NB4 (cell line): ENCODE measurements around the gene CCDC51.

Experiments used
- DNase-seq: peaks from one replicate; pipeline ENCODE4 v3.0.0; 2010; ENCODE audit warnings: low read depth
- H3K4me3 ChIP-seq: one replicate; pipeline ENCODE4 v1.5.1; 2011; ENCODE audit warnings: mild to moderate bottlenecking, low read depth, low read length, moderate library complexity
- MYC ChIP-seq: IDR thresholded peaks from 2 replicates; pipeline ENCODE4 v1.6.1; 2011; ENCODE audit warnings: low read depth, low read length
- POLR2A ChIP-seq: IDR thresholded peaks from 2 replicates; pipeline ENCODE4 v1.6.1; 2011; ENCODE audit warnings: mild to moderate bottlenecking; ENCODE audit not compliant: insufficient read length; ENCODE audit errors: extremely low read depth
- TF ChIP-seq, protein P1 (sequence below): IDR thresholded peaks from 2 replicates; pipeline ENCODE4 v1.6.1; 2011; ENCODE audit warnings: low read depth, low read length
- TF ChIP-seq, protein P2 (sequence below): IDR thresholded peaks from one replicate; pipeline ENCODE4 v1.5.1; 2012; ENCODE audit warnings: low read depth, low read length

CCDC51 gene

DNA sequence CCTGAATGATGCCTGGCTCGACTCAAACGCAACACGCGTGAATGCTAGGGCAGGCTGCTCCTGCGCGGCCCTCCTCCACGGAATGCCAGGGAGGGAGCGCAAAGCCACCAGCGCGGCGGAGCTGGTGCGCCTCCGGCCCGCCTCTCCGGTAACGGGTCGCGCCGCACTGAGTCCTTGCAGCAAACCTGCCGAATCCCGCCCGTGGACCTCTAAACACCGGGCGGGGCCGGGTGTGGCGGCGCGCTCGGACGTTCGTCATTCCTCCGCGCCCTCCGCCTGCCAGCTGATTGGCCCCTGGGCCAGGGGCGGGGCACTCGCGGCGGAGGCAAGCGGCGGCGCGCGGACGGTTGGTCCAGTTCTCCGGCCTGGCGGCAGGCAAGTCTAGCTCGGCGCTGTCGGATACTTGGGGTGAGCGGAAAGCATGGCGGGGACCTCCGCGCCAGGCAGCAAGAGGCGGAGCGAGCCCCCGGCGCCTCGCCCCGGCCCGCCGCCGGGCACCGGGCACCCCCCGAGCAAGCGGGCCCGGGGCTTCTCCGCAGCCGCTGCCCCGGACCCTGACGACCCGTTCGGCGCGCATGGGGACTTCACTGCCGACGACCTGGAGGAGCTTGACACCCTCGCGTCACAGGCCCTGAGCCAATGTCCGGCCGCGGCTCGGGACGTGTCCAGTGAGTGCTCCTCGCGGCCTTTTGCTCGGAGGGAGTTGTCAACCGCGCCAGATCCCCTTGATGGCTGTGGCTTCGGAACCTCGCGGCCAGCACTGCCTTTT, 6.7 kb upstream of the CCDC51 start, which contains the start of gene ATRIP:
Gene ATRIP (plus strand): TSS at position 313 of the 769 bp plus-strand sequence. CDS start 109 bp downstream, at position 422.
- TF ChIP-seq MYC: peak; percentile 70
- TF ChIP-seq, protein P1, sequence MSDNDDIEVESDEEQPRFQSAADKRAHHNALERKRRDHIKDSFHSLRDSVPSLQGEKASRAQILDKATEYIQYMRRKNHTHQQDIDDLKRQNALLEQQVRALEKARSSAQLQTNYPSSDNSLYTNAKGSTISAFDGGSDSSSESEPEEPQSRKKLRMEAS: peak; percentile 41
- TF ChIP-seq, protein P2, sequence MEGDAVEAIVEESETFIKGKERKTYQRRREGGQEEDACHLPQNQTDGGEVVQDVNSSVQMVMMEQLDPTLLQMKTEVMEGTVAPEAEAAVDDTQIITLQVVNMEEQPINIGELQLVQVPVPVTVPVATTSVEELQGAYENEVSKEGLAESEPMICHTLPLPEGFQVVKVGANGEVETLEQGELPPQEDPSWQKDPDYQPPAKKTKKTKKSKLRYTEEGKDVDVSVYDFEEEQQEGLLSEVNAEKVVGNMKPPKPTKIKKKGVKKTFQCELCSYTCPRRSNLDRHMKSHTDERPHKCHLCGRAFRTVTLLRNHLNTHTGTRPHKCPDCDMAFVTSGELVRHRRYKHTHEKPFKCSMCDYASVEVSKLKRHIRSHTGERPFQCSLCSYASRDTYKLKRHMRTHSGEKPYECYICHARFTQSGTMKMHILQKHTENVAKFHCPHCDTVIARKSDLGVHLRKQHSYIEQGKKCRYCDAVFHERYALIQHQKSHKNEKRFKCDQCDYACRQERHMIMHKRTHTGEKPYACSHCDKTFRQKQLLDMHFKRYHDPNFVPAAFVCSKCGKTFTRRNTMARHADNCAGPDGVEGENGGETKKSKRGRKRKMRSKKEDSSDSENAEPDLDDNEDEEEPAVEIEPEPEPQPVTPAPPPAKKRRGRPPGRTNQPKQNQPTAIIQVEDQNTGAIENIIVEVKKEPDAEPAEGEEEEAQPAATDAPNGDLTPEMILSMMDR: no peak
- TF ChIP-seq POLR2A: peak; percentile 98
- peak; percentile 94 for DNase-seq
- H3K4me3 ChIP-seq: peak within 1 kb of the TSS; percentile 91

DNA sequence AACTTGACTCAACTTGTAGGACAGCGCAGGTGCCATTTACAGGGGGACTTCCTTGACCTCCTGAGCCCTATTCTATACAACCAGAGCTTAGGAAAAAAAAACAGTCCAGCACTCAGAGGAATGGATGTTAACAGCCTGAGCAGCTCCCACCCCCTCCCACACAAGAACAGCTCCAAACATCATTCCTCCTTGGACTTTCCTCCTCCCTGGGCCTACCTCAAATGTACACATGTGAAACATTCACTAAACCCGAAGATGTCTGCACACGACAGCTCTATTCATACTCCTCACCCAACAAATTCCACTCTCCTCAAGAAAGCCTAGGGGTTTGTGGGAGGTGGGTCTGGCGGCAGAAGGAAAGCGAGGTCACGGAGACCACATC, 6.1 kb upstream of the CCDC51 start:
- peak overlapping the region; percentile 91 for H3K4me3 ChIP-seq
- TF ChIP-seq, protein P2: no peak
- TF ChIP-seq, protein P1: no peak
- no peak for TF ChIP-seq POLR2A
- no peak for TF ChIP-seq MYC
- DNase-seq: no peak

DNA sequence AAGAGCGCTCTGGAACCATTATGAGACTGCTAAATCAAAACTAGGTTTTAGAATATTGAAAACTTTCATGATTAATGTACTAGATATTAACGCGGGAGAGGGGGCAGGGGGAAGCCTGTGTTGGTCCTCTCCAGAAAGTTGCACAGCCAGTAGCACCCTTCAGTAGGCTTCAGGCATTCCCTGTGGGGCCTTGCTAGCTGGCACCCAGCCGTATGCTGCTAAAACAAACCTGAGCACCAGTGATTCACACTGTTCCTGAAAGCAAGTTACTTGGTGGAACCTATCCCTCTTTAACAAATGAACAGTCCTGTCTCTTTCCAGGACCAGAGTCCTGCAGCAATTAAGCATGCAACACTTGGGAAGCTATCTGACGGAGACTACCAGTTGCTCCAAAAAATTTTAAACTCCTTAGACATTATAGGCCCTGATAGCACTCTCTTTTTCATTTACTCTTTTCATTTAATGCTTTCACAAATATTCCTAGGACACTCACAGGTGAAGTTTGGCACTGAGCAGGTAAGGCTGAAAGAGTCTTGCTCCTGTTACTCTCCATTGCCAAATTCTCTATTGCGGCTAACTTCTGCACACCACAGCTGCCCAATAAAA, 5.5 kb upstream of the CCDC51 start:
- H3K4me3 ChIP-seq: peak overlapping the region; percentile 91
- TF ChIP-seq, protein P1: no peak
- TF ChIP-seq POLR2A (no peak), MYC (no peak)
- TF ChIP-seq, protein P2: no peak
- DNase-seq: no peak

DNA sequence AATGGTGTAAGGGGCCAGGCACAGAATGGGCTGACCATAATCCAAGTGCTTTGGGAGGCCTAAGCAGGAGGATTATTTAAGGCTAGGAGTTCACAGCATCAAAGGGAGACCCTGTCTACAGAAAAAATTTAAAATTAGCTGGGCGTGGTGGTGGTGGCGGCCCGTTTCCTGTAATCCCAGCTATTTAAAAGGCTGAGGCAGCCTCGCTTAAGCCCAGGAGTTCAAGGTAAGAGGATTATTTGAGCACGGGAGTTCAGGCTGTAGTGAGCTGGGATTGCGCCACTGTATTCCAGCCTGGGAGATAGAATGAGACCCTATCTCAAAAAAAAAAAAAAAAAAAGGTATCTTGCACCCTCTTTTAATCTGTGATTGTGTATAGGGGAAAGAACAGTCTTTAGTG, 2.0 kb upstream of the CCDC51 start:
- TF ChIP-seq, protein P1: no peak
- TF ChIP-seq MYC (no peak), POLR2A (no peak)
- TF ChIP-seq, protein P2: no peak
- peak overlapping the region; percentile 99 for H3K4me3 ChIP-seq
- DNase-seq: no peak

DNA sequence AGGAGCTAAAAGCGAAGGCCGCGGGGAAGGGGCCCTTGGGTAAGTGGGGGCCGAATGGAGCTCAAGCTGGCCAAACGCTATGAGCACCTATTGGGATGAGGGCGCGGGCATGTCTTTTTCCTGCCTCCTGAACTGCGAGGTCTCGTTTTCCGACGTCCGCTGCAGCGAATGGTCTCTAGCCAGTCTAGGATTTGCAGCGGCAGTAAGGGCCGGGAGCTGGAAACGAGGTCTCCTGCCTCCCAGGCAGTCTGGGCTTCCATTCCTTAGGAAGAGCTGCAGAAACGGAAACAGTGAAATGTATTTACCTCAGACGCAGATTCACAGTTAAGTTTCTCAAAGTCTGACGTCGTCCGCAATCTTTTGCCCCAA, 655 bp upstream of the CCDC51 start:
- peak overlapping the region; percentile 99 for H3K4me3 ChIP-seq
- TF ChIP-seq POLR2A (no peak), MYC (no peak)
- TF ChIP-seq, protein P2: no peak
- TF ChIP-seq, protein P1: no peak
- no peak for DNase-seq
